ENCODE results near the gene INTS1. TPM values are rescaled to one million over a fixed set of nuclear protein-coding genes. Genes with fewer than 3 reads are reported as not detected.

INTS1 gene
- total RNA-seq, 1 donor from 2014 or later: 108 TPM

DNA sequence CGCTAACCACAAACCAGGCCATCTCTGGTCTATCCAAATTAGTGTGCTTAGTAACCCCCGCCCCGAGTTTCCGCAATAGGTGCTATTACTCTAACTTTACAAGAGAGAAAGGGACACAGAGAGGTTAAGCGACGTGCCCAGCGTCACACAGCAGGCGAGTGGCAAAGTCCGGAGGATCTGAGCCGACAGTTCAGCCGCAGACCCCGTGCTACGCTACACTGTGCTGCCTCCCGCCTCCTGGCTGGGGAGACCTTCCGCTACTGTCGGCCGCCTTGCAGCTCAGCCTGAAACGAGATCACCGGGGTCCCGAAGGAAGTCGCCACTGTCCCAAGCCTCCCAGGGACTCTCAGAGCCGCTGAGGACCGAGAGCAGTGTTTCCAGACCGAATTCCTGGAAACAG lies 799 bp downstream of the INTS1 start:
- no peak for DNase-seq (ENCODE audit: low spot score)

GRCh38 chr7:1502845-1503244 lies 1.3 kb downstream of the INTS1 start:
- no peak for DNase-seq (ENCODE audit: low spot score)

DNA sequence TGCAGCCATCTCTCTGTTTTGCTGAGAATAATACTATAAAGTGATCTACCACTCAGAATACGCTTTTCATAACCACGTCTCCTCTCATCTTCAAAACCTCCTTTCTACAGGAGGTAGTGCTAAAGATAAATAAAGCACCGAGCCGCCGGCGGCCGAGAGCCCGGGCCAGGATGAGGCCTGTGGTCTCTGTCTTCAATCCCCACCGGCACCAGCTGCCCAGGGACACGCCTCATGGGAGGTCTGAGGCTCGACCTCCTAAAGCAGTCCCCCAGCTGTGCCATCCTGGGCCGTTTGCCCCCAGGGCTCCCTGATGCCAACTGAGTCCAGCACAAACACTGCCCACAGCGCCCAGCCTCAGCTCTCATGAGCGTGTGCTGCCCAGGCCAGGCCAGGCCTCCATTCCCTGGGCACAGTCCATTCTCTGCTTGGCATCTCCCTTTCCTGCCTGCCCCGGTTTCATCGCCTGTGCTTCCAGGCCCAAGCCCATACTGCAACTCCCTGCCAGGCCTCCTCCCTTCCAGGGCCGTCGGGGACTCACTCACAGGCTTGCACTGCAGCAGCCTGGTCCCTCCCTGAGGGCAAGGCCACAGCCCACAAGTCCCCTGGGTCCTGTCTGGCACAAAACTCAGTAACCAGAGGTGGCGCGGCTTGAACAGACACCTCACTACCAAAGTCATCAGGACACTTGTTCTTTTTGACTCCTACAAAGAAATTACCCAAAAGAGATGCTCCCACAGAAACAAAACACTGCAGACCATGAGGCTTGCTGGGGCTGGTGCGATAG lies 2.5 kb downstream of the INTS1 start:
- DNase-seq (ENCODE audit: low spot score): no peak

DNA sequence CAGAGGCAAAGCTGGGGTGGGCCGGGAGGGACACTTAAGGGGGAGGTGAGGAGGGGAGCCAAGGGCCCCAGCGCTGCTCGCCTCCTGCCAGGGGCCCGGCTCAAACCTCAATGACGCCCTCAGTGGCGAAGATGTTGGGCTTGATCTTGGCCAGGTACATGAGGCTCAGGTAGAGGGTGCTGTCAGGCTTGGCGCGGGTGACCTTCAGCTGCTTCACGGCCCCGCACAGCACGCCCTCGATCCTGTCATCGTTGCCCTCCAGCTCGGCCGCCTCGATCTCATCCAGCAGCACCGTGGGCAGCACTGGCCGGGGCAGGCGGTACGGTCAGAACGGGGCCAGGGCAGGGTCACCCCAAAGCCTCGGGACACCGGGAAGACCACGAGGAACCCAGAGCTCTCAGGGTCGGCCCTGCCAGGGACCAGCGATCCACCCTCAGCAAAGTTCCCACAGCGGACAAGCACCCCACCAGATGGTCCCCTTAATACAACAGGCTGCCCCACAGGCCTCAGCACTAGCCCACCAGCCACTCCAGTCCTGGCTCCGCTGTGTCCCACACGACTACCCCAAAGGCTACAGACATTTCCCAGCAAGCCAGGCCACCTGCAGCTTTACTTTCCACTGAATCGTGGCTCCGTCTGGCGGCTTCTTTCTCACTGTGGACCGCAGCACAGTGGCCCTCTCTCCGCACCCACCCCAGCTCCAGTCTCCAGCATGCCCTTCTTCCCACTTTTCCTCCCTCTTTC lies 4.0 kb downstream of the INTS1 start:
- DNase-seq (ENCODE audit: low spot score): no peak

DNA sequence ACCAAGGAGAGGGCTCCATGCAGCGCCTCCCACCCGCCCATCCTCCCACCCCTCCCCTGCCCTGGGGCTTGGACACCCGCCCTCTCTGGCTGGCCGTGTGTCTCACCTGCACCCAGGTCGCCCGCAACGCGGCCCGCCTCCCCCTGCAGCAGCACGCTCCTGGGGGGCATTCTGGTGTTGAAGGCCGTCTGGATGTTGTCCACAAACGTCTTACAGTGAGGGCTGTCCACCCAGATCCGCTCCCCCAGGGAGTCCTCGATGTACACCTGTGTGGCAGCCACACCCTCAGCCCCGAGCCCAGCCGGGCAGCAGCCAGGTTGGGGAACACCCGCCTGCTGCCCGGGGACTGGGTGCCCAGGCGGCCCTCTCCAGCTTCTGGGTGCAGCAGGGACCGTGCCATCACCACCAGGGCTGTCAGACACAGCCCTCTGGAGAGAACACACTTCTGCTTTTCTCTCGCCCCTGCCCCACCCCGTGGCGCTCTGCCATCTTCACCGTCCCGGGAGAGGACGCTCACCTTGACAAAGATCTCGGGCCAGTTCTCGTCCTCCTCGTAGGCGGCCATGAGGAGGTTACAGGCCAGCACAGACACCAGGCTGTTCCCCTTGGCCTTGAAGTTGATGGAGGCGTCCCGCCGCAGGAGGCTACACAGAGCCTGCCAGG lies 4.7 kb downstream of the INTS1 start:
- DNase-seq (ENCODE audit: low spot score): no peak

DNA sequence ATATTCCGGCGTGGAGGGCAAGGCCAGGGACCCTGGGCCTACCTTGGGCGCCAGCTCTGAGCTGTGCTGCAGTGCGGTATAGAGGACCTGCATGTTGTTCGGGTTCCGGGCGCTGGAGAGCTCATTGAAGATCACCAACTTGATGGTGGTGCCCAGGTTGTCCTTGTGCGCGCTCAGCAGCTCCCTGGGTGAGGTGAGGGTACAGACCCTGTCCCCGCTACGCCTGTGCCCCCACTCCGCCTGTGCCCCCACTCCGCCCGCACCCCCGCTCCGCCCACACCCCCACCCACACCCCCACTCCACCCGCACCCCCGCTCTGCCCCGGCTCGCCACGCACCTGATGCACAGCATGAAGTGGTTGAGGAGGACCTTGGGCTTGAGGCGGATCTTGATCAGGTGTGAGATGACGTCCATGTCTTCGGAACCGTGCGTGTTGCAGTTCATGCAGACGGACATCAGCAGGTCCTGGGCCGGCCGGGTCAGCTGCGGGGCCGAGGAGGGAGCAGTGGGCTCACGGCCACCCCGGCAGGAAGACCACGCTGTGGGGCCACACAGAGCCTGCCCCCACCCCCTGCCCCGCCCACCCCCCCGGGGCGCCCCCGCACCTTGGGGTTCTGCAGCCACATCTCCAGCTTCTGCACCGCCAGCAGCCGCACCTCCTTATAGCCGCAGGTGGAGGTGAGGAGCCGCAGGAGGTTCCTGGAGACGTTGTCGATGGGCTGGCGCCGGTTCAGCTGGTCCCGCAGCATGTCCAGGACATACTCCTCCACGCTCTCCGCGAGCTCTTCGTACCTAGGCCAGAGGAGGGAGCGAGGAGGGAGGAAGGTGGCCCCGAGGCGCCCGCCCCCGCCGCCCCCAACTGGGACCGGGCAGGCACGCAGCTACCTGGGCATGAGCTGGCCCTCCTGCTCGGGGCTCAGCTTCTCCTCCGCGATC lies 5.6 kb downstream of the INTS1 start:
- DNase-seq (ENCODE audit: low spot score): no peak

- DNase-seq (ENCODE audit: low spot score): no peak
Observed at GRCh38 chr7:1497293-1497927, 6.8 kb downstream of the INTS1 start.

- DNase-seq (ENCODE audit: low spot score): no peak
Observed at GRCh38 chr7:1496531-1497292, 7.5 kb downstream of the INTS1 start.

GRCh38 chr7:1495564-1496242 lies 8.5 kb downstream of the INTS1 start:
- DNase-seq (ENCODE audit: low spot score): no peak

GRCh38 chr7:1494866-1495563 lies 9.2 kb downstream of the INTS1 start:
- DNase-seq (ENCODE audit: low spot score): no peak

DNA sequence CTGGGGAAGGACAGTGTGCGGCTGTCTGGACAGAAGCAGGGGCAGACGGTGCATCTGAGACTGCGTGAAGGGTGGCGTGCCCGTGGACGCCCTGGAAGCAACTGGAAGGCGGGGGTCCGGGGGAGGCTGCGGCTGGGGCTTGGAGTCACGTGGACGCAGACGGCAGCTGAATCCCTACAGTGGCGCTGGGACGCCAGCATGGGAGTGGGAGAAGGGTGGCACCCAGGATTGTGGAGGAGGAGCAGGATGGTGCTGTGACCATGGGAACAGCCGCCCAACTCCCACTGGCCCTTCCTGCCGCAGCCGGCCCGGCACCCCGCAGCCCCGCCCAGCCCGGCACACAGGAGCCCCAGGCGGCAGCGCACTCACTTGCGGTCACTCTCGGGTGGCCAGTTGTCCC lies 9.7 kb downstream of the INTS1 start:
- no peak for DNase-seq (ENCODE audit: low spot score)

DNA sequence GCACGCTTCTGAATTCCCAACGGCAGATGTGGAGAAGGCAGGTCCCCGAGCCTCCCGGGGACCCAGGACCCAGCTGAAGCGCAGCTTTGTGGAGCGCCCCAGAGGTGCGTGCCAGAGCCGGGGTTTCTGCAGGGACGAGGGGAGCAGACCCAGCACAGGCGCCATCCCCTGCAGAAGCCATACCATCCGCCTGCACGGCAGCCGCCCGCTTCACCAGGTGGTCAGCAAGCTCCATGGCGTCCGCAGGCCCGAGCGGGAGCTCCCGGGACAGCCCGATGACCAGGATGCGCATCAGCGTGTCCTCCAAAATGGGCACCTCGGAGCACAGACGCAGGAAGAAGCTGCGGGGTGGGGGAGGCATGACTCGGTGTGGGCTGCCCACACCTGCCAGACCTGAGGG lies 10.6 kb downstream of the INTS1 start:
- no peak for DNase-seq (ENCODE audit: low spot score)

GRCh38 chr7:1493129-1493528 lies 11.1 kb downstream of the INTS1 start:
- no peak for DNase-seq (ENCODE audit: low spot score)

- DNase-seq (ENCODE audit: low spot score): no peak
Observed at GRCh38 chr7:1492640-1493039, 11.5 kb downstream of the INTS1 start.

DNA sequence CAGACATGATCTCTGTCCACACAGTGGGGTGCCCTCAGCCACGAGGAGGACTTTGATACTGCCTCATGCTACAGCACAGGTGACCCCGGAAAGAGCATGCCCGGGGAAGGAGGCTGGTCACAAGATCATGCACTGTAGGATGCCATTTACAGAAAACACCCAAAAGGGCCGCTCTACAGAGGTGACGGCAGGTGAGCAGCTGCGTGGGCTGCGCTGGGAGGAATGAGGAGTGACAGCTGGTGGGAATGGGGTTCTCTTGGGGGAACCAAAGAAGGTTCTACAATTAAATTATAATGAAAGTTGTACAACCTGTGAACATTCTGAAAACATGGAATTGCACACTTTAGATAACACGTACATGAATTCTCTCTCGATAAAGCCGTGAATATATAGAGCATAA lies 12.0 kb downstream of the INTS1 start:
- no peak for DNase-seq (ENCODE audit: low spot score)

GRCh38 chr7:1490837-1491236 lies 13.4 kb downstream of the INTS1 start:
- DNase-seq (ENCODE audit: low spot score): no peak

- no peak for DNase-seq (ENCODE audit: low spot score)
Observed at GRCh38 chr7:1489336-1489735, 14.9 kb downstream of the INTS1 start.

DNA sequence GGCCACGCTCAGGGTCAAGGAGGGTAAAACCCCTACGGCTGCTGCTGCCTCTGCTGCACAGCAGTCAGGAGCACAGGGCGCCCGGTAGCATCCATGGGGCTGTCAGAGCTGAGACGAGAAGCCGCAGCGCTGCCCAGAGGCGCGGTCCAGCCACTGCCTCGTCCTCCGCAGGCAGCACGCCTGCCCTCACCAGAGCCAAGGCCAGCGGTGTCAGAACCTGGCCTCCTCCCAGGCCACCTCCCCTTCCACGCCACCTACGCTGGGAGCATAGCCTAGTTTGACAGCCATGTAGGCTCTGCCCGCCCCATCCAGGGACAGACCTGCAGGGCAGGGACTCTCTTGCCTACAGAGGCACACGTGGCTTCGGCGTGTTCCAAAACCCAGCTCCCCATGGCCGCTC lies 16.2 kb downstream of the INTS1 start:
- DNase-seq (ENCODE audit: low spot score): no peak

DNA sequence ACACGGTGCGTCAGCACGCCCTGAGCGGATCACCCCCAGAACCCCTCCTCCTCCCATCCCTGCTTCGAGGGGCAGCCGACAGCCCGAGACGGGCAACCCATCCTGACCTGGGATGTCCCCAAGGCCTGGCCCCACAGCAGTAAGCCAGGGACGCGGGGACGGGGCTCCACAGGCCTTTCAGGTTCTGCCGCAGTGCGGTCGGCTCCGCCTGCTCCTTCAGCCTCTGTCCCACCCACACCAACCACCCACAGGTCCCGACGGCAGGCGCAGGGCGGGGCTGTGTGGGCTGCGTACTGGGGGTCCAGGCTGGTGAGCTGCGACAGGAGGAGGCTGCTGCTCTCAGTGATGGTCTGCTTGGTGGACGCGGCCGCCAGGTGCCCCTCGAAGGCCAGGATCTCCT lies 16.7 kb downstream of the INTS1 start:
- DNase-seq (ENCODE audit: low spot score): no peak
